Fibroblast of pulmonary artery (primary cell): ENCODE results near the gene TCF7L2.

Source experiments
- DNase-seq: peaks from one replicate; pipeline ENCODE4 v3.0.0-alpha.2; 2010; ENCODE audit warnings: low read depth
- H3K4me3 ChIP-seq: replicated peaks from 2 replicates; pipeline ENCODE4 v1.5.1; 2011; ENCODE audit warnings: low read depth, mild to moderate bottlenecking, control low read depth, low read length, moderate library complexity
- TF ChIP-seq, protein P1 (sequence below): IDR thresholded peaks from 2 replicates; pipeline ENCODE4 v1.5.1; 2011; ENCODE audit warnings: mild to moderate bottlenecking, control low read depth, low read length, inconsistent platforms; ENCODE audit errors: missing control alignments

TCF7L2 gene

GRCh38 chr10:113007821-113008220, 57.8 kb downstream of the TCF7L2 start:
- H3K4me3 ChIP-seq, result no peak overlapping the region
- peak; percentile 30 for DNase-seq
- TF ChIP-seq, protein P1, sequence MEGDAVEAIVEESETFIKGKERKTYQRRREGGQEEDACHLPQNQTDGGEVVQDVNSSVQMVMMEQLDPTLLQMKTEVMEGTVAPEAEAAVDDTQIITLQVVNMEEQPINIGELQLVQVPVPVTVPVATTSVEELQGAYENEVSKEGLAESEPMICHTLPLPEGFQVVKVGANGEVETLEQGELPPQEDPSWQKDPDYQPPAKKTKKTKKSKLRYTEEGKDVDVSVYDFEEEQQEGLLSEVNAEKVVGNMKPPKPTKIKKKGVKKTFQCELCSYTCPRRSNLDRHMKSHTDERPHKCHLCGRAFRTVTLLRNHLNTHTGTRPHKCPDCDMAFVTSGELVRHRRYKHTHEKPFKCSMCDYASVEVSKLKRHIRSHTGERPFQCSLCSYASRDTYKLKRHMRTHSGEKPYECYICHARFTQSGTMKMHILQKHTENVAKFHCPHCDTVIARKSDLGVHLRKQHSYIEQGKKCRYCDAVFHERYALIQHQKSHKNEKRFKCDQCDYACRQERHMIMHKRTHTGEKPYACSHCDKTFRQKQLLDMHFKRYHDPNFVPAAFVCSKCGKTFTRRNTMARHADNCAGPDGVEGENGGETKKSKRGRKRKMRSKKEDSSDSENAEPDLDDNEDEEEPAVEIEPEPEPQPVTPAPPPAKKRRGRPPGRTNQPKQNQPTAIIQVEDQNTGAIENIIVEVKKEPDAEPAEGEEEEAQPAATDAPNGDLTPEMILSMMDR, result no peak

DNA sequence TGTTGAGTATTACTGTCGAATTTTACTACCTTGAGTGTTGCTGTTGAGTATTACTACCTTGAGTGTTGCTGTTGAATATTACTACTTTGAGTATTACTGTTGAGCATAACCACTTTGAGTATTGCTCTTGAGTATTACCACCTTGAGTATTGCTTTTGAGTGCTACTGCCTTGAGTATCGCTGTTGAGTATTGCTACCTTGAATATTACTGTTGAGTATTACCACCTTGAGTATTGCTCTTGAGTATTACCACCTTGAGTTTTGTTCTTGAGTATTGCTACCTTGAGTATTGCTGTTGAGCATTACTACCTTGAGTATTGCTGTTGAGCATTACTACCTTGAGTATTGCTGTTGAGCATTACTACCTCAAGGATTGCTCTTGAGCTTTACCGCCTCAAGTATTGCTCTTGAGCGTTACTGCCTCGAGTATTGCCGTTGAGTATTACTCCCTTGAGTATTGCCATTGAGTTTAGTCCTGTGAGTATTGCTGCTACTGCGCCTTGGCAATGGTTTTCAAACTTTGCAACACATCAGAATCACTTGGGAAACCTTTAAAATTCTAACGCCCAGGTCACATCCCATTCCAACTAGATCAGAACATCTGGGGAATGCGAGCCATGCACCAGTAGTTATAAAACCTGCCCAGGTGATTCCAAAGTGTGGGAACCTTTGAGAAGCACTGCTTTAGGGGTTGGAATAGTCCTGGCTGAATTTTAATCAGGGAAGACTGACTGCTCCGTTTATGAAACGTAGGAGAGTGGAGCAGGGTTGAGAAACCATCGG, 61.7 kb downstream of the TCF7L2 start:
- TF ChIP-seq, protein P1, result no peak
- H3K4me3 ChIP-seq, result no peak overlapping the region
- DNase-seq, result no peak

DNA sequence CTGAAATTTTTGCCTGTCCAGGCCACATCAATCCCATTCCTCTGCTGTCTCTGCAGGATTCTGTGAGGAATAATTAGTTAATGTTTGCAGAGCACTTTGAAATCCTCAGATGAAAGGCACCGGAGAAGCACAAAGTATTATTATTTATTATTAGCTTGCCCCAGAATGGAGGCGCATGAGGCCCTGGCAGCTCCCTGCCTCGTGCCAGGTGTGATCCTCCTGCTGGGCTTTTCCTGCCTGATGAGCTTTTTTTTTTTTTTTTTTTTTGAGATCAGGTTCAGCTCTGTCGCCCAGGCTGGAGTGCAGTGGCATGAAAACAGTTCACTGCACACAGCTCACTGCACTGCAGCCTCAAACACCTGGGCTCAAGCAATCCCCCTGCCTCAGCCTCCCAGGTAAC, 65.2 kb downstream of the TCF7L2 start:
- TF ChIP-seq, protein P1, result no peak
- no peak overlapping the region for H3K4me3 ChIP-seq
- no peak for DNase-seq

DNA sequence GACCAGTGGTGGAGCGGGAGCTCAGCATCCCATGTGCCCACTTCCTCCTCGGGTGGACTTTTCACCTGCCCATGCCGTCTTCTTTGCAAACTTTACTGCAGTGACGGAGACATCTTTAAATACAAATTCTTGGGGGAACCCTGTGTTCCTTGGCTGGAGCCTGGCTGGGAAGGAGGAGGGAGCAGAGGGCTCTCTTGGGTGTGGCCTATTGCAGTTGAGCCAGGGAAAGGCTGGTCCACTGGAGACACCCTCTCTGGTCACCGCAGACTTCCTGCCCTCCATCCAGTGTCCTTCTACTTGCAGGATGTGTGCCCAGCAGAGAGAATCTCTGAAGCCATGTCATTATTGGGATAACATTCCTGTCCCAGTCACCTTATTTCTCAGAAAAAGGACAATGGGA, 67.3 kb downstream of the TCF7L2 start:
- no peak for DNase-seq
- TF ChIP-seq, protein P1, result no peak

DNA sequence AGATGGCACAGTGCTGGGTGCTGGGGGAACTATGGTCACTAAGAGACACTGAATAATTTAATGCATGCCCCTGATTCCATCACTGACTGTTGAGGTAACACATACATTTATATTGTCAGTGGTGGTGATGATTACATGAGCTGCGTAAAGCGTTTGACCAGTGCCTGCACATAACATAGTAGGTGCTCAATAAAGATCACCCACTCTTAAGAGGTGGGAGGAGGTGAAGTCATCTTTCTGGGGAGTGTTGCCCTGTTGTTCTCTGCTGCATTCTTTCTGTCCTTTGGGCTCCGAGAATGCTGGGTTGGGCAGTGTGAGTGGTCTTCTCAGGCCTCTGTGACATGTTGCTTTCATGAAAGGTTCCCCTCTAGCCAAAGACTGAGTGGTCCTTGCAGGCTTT, 68.0 kb downstream of the TCF7L2 start:
- no peak for DNase-seq
- no peak overlapping the region for H3K4me3 ChIP-seq
- TF ChIP-seq, protein P1, result no peak

More for the DNA sequence above, 67.3 kb downstream of the TCF7L2 start:
- no peak overlapping the region for H3K4me3 ChIP-seq

- TF ChIP-seq, protein P1, result no peak
- DNase-seq, result no peak
- no peak overlapping the region for H3K4me3 ChIP-seq
These were observed 69.0 kb downstream of the TCF7L2 start for GRCh38 chr10:113019096-113019495.
